SIG-M5 treated with dmso at 0.1 percent for 504 hours (cell line): Measurements from ENCODE around the gene LHX3.

Experiments
- DNase-seq: peaks from one replicate; lab custom pipeline; 2025; ENCODE audit not compliant: unreplicated experiment; lab: John Stamatoyannopoulos, UW

The LHX3 gene

DNA sequence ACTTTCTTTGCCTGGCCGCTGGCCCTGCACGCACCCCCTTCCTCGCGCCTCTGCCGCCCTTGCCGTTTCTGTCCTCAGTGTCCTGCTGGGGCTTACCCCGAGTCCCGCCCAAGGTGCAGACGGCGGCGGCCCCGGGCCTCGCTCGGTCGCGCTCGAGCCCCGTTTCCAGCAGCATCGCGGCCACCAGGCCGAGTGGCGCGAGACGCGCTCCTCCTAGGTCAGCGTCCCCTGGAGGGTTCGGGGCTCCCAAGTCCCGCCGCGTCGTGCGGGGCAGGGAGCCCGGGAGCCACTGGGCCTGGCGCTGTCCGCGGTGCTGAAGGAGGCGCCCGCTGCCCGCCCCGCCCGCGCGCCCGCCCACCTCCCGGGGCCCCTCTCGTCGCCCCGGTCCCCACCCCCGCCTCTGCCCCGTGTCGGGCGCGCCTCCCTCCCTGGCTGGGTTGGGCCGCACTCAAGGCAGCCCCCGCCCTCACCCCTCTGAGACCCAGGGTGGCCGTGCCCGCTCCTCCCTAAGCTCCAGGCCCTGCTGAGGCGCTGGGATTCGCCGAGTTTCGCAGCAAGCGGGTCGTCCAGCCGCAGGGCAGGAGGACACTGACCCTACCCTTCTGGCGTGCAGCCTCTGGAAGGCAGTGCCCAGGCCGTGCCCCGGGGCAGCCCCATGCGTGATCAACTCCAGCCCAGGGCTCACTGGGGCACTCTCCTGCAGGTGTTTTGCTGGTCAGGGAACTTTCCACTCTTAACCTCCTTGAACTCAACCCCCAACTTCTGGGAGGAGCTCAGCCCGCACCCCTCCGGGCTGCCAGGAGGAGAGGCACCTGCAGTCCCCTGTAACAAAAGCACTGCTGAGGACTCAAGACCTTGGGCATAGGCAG, at the start of gene LHX3:
Gene LHX3, minus strand, starts transcription at position 291 of the 869 bp plus-strand sequence. Its CDS starts 116 bp downstream, at position 175.
- DNase-seq: no peak

DNA sequence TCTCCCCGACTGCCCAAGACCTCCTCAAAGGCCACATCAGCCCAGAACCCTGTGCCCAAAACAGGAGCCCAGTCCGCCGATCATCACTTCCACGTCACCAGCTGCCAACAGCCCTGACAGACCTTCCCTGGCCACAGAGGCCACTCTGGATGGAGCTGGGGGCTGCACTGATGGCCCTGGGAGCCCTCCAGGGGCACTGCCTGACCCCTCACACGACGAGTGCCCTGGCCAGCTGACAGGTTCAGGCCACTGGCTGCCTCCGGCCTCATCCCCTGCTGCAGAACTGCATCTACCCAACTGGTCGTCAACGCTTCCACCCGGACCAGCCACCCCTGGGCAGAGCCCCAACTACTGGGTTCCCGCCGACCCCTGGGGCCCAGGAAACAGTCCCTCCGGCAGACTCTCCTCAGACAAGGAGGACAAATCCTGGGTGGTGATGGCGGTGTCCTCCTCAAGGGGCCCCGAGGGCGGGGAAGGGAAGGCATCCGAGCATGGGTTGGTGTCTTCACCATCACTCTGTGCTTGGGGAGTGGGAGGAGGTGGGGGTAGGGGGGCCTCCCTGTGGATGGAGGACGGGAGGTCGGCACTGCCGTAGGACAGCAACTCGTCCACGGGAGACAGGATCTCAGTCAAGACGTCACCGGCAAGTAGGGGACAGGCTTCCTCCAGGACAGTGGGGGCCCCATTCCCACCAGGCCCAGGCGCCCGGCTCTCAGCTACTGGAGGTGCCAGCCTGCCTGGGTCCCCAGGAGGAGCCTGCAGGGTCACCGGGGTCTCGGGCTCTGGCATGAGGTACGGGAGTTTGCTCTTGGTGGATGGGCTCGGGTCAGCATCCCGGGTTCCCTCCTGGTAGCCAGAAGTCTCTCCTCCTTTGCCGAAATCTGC, 48.6 kb upstream of the LHX3 start:
- DNase-seq: no peak

DNA sequence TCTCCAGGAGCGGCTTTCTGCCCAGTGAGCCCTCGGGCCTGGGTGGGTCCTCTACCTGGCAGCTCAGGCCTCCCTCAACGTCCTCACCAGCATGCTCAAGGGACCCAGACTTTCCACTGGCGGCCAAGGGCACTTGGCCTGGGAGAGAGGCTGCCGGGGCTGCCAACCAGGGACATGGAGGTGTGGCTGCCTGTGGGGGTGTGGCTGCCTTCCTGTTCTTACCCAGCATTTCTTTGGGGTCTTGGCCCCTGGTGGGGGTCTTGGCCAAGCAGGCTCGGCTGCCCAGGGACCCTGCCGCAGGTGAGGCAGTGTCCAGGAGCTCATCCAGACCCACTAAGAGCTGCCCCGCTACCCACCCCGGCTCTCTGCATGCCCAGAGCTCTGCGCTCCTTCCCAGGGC, 47.9 kb upstream of the LHX3 start:
- DNase-seq: no peak

DNA sequence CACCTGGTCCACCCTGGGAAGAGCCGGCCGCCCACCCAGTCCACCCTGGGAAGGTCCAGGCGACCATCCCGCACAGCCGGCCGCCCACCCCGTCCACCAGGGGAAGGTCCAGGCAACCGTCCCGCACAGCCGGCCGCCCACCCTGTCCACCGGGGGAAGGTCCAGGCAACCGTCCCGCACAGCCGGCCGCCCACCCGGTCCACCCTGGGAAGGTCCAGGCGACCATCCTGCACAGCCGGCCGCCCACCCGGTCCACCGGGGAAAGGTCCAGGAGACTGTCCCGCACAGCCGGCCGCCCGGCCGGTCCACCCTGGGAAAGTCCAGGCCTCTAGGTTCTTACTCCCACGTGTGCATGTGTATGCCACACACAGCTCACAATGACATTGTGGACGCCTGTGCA, 47.4 kb upstream of the LHX3 start:
- no peak for DNase-seq

DNA sequence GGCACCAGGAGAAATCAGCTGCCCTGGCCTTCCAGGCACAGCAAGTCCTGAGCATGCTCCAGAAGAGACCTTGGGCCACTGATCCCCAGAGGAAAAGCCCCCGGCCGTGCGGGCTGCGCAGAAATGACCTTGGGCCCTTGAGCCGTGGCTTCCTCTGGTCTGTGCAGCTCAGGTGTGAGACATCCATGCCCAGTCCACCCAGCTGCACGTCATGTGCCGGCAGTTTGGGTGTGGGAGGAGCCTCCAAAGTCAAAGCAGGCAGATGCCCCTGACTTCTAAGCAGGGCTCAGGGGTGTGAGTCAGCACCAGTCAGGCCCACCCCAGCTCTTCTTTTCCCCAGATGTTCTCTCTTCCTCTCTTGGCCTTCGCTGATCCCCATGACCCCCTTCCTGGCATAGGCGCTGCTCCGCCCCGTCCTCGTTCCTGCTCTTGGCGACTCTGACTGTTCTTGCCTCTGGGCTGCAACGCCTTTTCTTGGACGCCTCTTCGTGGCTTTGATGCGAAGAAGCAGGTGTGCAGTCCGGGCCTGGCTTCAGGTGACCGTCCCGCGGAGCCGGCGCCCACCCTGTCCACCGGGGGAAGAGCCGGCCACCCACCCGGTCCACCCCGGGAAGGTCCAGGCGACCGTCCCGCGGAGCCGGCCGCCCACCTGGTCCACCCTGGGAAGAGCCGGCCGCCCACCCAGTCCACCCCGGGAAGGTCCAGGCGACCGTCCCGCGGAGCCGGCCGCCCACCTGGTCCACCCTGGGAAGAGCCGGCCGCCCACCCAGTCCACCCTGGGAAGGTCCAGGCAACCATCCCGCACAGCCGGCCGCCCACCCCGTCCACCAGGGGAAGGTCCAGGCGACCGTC, 46.6 kb upstream of the LHX3 start:
- DNase-seq: no peak

DNA sequence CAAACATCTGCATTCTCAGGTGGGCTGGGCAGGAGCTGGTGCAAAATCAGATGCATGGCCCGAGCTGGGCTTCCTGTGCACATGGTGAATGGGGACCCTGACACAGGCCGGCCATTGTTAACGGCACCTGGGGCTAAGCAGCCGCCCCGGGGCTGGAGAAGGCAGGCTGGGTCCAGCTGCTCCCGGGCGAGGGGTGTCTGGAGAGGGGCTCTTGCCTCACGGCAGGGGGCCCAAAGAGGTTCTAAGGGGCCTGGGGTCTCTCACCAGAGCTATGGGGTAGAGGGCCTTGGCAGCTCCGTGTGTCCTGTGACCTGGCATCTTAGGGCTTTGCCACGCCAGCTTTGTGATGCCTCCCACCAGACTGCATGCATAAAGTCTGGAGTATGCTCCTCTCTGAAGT, 45.7 kb upstream of the LHX3 start:
- DNase-seq: no peak

DNA sequence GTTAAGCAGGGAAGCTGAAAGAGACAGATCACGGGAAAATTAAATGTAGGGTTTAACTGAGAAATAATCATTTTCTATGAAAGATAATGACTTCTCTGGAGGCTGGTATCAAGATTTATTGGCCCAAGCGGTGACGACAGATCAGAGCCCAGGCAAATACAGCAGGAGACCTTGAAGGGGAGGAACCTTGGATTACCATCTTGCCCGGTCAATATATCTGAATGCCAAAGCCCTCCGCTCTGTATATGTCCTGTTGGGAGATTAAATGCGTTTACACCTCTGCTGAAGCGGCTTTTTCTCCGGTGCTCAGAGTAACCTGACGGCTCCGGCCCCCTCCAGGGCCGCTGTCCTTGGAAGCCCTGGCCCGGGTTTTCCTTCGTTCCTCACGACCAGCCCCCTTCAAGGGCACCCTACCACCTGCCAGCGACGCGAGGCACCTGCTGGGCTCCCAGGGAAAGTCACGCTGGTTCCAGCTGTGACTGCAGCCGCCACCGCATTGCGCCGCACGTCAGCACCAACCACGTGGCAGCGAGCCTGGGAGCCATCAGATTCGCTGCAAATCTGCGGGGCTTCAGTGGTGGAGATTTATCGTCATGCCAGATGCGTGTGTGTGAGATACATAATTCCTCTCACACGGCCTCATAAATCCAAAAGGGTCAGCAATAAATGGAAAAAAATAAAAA, 45.1 kb upstream of the LHX3 start:
- DNase-seq: no peak

DNA sequence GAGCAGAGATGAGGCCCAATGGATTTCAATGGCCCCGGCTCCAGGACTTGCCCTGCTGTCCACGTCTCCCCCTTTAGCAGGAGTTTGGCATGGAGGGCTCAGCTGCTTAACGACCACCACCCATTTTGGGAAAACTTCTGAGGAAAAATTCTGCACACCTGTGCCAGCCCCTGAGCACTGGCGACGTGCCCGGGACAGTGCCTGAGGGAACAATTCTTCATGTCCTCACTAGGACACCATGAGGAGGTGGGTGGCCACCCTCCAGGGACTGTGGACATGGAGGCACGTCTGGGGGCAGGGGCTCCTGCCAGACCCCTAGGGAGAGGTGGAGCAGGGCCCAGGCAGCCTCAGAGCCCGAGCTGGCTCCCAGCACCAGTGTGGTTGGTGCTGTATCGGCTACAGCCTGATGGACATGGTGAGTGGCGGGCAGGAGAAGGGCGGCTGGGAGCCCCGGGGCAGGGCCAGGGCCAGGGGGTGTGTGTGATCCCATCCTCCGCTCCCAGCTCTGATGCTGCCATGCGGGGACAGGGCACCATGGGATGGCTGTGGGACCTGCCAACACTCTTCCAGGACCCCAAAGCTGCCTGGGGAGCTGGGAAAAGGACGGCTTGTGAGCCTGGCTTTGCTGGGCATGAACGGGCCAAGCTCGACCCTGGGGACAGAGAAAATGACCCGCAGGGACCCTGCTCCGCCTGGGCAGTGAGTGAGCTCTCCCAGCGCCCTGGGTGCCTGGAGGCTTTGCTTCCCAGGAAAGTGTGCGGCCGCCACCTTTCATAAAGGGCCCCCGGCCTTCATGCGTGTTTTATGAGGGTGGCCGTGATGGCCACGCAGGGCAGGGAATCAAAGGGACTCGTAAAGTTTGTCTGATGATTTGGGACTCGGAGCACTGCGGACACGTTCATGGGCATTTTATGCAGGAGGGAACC, 44.3 kb upstream of the LHX3 start:
- DNase-seq: no peak

DNA sequence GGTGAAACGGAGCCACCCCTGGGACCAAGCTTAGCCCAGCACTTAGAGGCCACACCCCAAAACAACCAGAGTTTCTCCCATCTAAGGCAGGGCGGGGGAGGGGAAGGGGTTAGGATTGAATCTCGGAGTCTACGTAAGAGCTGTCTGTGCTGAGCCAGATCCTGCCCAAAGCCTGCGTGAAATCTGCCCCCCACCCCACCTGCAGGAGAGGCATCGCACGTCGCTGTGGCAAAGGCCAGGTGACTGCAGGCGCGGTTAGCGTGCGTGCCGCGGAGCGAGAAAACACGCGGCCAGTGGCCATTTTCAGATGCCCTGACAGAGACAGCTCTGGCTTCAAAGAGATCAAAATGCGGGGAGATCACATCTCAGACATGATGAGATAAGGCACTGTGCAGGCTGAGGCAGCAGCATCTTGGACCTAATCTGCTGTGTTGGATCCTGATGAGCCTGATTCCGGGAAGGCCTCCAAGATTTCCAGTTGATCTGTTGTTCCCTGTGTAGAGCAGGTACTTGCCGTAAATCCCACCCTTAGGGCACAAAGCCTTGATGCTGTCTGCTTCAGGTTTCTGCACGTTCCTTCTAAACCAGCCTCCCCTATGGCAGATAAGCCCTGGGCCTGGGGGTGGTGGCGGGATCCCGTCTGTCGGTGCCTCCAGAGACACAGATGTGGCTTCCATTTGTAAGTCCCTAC, 43.2 kb upstream of the LHX3 start:
- DNase-seq: no peak

DNA sequence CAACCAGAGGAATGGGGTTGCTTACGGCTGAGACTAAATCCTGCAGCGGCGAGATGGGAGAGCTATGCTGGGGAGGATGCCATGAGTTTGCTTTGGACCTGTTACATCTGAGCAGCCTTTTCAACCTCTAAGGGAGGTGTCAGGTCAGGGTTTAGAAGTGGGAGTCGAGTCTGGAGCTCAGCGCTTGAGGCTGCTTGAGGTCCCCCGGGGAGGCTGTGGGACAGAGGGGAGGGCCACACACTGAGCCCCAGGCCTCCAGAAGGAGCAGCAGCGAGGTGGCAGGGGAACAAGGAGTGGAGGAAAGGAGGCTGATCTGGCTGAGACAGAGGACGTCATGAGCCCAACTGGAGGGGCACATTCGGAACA, 42.6 kb upstream of the LHX3 start:
- DNase-seq: no peak

DNA sequence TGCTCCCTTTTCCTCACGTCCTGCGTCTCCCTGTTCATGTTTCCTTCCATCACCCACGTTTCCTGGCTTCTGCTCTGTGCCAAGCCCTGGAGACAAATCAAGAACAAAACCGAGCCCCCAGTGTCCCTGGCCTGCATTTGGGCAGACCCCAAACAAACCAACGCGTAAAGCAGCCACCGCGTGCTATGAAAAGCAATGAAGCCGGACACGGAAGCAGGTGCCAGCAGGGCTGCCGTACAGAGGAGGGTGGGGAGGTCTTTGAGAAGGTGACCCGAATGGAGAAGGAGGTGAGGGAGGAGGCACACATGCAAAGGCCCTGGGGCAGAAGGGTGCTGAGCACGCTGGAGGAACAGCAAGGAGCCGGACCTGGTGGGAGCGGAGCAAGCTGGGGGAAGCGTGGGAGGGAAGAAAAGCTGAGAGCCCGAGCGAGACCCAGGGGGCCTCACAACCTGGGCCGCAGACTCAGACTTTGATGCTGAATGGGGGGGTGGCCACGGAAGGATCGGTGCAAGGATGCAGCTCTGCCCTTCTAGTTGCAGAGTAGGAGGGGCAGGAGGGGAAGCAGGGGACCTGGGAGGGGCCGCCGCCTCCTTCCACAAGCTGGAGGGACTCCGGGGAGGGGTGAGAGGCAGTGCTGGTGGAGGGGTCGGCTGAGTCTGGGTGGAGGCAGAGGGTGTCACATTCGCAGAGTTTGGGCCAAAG, 42.1 kb upstream of the LHX3 start:
- DNase-seq: no peak

DNA sequence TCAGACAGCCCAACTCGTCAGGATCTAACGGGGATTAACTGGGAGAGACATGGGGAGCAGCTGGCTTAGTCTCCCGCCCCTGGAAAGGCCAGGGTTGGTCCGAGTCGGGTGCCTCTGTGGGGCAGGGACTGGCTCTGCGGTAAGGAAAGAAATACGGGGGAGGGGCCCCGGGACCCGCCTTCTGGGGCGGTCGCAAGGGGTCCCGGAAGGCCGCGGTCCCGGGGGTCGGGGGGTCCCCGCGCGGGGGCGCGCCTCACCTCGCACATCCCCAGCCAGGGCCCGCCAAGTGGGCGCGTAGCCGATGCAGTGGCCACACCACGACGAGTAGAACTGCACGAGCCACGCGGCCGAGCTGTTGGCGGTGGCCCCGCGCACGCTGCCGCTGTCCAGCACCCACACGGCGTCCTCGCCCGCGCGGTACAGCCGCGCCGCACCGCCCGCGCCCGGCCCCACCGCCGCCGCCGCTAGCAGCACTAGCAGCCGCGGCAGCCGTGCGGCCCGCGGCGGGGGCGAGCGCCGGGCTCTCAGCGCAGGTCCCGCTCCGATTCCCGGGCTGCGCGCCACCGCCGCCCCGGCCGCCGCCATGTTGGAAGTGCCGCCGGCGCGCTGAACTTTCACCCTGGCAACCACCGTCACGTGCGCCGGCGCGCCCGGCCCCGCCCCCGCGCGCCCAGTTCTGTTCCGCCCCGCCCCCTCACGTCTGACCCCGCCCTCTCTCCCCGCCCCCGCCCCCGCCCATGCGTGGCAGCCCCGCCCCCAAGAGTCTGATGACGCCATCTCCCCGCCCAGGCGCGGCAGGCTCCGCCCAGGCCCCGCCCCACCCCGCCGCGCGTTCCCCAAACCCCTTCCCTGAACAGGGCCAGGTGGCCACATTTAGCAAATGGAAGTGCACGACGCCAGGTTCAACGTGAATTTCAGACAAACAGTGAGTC, 40.6 kb upstream of the LHX3 start, which contains the start of gene QSOX2:
Gene QSOX2, minus strand, starts transcription at position 594 of the 932 bp plus-strand sequence. Its CDS starts 9 bp downstream, at position 585.
- peak; percentile 59 for DNase-seq

DNA sequence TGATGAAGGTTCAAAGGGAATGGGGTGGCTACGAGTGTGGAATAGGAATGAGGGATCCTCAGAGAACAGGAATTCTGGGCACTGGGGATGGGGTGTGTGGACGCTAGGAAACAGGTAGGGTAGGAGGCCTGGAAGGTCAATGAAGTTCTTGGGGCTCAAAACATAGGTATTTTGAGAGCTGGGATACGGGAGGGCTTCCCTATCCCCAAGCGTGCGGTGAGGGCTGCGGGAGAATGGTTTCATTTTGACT, 40.0 kb upstream of the LHX3 start:
- DNase-seq: no peak

DNA sequence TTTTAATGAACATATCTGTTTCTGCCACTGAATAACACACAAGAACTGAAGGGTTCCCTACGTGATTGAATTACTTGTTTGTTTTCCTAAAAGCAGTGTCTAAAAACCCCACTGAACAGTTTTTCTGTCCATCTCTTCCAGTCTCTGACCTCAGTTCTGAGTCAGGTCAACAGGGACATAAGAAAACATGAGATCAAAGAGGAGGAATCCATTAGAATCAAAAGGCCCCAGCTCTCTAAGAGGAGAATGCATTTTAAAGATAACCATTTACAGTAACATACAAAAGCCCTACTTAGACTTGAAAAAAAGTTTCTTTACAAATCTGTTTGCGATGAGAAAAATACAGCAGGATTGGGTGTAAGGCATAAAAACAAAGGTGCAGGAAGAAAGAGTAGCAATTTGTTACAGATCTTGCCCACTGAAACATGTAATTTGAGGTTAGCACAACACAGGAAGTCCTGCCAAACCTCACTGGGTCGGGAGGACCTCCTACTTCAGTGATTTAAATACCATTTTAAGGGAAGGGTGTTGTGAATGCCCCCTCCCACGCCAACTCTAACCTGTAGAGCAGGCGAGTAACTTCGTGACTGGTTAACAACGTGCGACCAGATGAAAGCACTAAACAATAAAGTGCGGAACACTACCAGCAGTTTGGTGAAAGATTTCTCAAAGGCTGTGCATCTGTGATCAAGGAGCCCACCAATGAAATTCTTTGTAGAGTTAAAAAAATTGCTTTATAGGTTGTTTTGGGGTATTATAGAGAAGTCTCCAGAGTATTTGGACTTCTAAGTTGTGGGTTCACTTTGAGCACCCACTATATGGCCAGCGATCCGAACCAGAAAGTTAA, 39.4 kb upstream of the LHX3 start:
- DNase-seq: no peak

DNA sequence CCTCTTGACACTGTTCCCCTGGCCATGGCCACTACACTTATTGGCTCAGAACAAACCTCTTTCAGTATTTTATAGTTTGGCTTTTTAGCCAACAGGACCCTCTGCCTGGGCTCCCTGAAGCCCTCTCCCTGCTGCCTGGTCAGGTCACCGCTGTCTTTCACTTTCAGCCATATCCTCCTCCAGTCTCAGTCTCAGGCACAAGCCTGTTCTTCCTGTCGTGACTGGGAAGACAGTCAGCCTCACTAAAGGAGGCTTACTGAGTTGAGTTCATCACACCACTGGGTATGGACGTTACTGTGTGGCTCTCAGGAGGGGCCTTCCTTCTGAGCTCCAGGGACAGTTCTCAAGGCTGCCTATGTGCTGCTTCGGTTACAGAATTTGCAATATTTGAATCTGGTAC, 38.7 kb upstream of the LHX3 start:
- DNase-seq: no peak

DNA sequence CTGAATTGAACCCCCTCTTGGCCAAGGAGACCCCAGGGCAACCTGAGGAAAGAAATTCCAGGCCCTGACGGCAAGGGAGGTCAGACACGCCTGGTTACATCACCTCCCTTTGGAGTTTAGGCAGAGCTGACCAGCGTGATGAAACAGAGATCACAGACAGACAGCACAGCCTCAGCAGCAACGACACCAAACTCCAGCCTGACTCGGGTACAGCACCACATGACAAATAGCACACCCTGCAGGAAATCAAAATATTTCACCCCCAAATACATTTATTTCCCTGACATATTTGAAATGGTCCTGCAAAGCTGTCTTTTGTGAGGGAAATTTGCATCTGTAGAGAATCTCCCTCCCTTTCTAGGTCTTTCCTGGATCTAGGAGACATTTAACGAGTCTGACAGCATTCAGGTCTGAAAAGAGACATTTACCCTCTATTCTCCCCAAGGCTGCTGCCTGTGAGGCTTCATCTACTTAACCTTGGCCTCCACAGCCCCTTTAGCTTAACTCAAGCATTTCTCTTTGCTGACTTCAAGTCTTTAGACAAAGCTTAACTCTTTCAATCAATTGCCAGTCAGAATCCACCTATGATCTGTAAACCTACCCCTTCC, 38.1 kb upstream of the LHX3 start:
- DNase-seq: peak; percentile 7
